Vagina (tissue), 2 donors: ENCODE measurements around the gene ZNF428. TPM values are rescaled to one million over a fixed set of nuclear protein-coding genes. Genes with fewer than 3 reads are reported as not detected.

Source experiments
- DNase-seq, 2 donors: peaks; one replicate each; pipeline ENCODE4 v3.0.0-alpha.2; 2017; ENCODE audit errors: extremely low spot score in 2 of 2
- H3K27ac ChIP-seq: fragments of 200-600 bp; sonication (generic); one replicate; pipeline ENCODE4 v1.5.1; 2019
- H3K27me3 ChIP-seq: fragments of 200-600 bp; sonication (generic); one replicate; pipeline ENCODE4 v1.5.1; 2019
- H3K36me3 ChIP-seq, 2 donors: fragments of 200-600 bp; sonication (generic); one replicate each; pipeline ENCODE4 v1.5.1; 2017 to 2019
- H3K4me1 ChIP-seq: fragments of 200-600 bp; sonication (generic); one replicate; pipeline ENCODE4 v1.5.1; 2019
- H3K4me3 ChIP-seq, 2 donors: fragments of 200-600 bp; sonication (generic); 1 replicate in 1 of 2; 2 replicates in 1 of 2; pipeline ENCODE4 v1.5.1; 2016 to 2019
- H3K9me3 ChIP-seq: fragments of 200-600 bp; sonication (generic); one replicate; pipeline ENCODE4 v1.5.1; 2019
- CTCF ChIP-seq, 3 experiments: fragments of 450-650 bp in 2 of 3; fragments of 200-600 bp in 1 of 3; sonication (generic) in 1 of 3; IDR thresholded peaks; one replicate each; pipeline ENCODE4 v1.5.1; 2017 to 2019; ENCODE audit warnings: antibody characterized with exemption in 3 of 3, mild to moderate bottlenecking in 2 of 3, moderate library complexity in 2 of 3
- POLR2A ChIP-seq, 2 donors: fragments of 450-650 bp; IDR thresholded peaks; one replicate each; pipeline ENCODE4 v1.6.1; 2017; ENCODE audit warnings: antibody characterized with exemption in 2 of 2, mild to moderate bottlenecking in 2 of 2, moderate library complexity in 2 of 2
- POLR2AphosphoS5 ChIP-seq, 2 donors: sonication (generic); formaldehyde crosslinking; IDR thresholded peaks; one replicate each; pipeline ENCODE4 v1.9.0; 2017; ENCODE audit warnings: antibody characterized with exemption in 2 of 2, mild to moderate bottlenecking in 2 of 2, low read depth in 1 of 2; ENCODE audit not compliant: insufficient read depth in 1 of 2
- intact Hi-C: fragments of 100-400 bp; cut with DNase I; formaldehyde crosslinking; loops from one replicate; pipeline ENCODE4 v1.15.1; 2023
- total RNA-seq: library from RNA; depleted of rRNA; stranded (reverse); fragments of >200 nt; gene quantifications from one replicate; pipeline ENCODE4 v1.2.3, GENCODE V29; 2016

Gene ZNF428
- total RNA-seq = 30.9 TPM

- Histone ChIP-seq H3K27me3 (no peaks in the 10 kb centered on the region), H3K36me3 (no peaks in the 10 kb centered on the region), H3K27ac (peak within 1 kb of the TSS; percentile 89), H3K4me1 (peaks cover 19% of the 10 kb centered on the region), H3K4me3 (peak within 1 kb of the TSS; percentile 79 to 83), H3K9me3 (no peaks in the 10 kb centered on the region)
- intact Hi-C loops = no loop called here
- DNase-seq = peak in 1 of 2 donors; percentile 89
- TF ChIP-seq POLR2AphosphoS5 (IDR thresholded peaks at IDR 0.05; ENCODE audit: insufficient read depth in 1 of 2, low read depth in 1 of 2) (peak; percentile 19 to 85), CTCF (IDR thresholded peaks at IDR 0.05) (no peak), POLR2A (IDR thresholded peaks at IDR 0.05) (peak in 1 of 2 donors; percentile 63)
Measured at GRCh38 chr19:43619262-43620060, at the start of gene ZNF428. TSS of gene ZNF428 (minus strand) at chr19:43619629. CDS start at chr19:43614304, 5,325 bp downstream.

GRCh38 chr19:43668406-43669109 lies 49.1 kb upstream of the ZNF428 start:
- Histone ChIP-seq H3K27ac (peak overlapping the region; percentile 89), H3K36me3 (peaks cover 0 to 20% of the 10 kb centered on the region in 2 donors), H3K4me3 (peak overlapping the region; percentile 57 to 81), H3K27me3 (no peaks in the 10 kb centered on the region), H3K4me1 (peaks cover 17% of the 10 kb centered on the region), H3K9me3 (no peaks in the 10 kb centered on the region)
- peak; percentile 100 for DNase-seq
- intact Hi-C loops = no loop called here
- TF ChIP-seq CTCF (IDR thresholded peaks at IDR 0.05) (no peak), POLR2AphosphoS5 (IDR thresholded peaks at IDR 0.05; ENCODE audit: insufficient read depth in 1 of 2, low read depth in 1 of 2) (peak; percentile 82 to 98), POLR2A (IDR thresholded peaks at IDR 0.05) (peak in 1 of 2 donors; percentile 91)

- Histone ChIP-seq H3K27me3 (no peaks in the 10 kb centered on the region), H3K9me3 (no peaks in the 10 kb centered on the region), H3K4me3 (peak overlapping the region; percentile 29 to 41), H3K36me3 (peaks cover 0 to 25% of the 10 kb centered on the region in 2 donors), H3K4me1 (peaks cover 17% of the 10 kb centered on the region), H3K27ac (peak overlapping the region; percentile 89)
- no peak for DNase-seq
- TF ChIP-seq POLR2A (IDR thresholded peaks at IDR 0.05) = no peak
- no peak for TF ChIP-seq POLR2AphosphoS5 (IDR thresholded peaks at IDR 0.05; ENCODE audit: insufficient read depth in 1 of 2, low read depth in 1 of 2)
- TF ChIP-seq CTCF (IDR thresholded peaks at IDR 0.05) = no peak
- intact Hi-C loops = no loop called here
Measured at GRCh38 chr19:43667876-43668405, 48.5 kb upstream of the ZNF428 start.

GRCh38 chr19:43667126-43667875 lies 47.9 kb upstream of the ZNF428 start:
- DNase-seq = peak in 1 of 2 donors; percentile 88
- intact Hi-C loops = no loop called here
- Histone ChIP-seq H3K4me3 (peak overlapping the region; percentile 29 to 41), H3K36me3 (peaks cover 0 to 28% of the 10 kb centered on the region in 2 donors), H3K9me3 (no peaks in the 10 kb centered on the region), H3K4me1 (peaks cover 17% of the 10 kb centered on the region), H3K27ac (peak overlapping the region; percentile 89), H3K27me3 (no peaks in the 10 kb centered on the region)
- TF ChIP-seq POLR2AphosphoS5 (IDR thresholded peaks at IDR 0.05; ENCODE audit: insufficient read depth in 1 of 2, low read depth in 1 of 2) (no peak), POLR2A (IDR thresholded peaks at IDR 0.05) (no peak), CTCF (IDR thresholded peaks at IDR 0.05) (no peak)
